Lung (tissue), 12 donors: ENCODE results near the gene ATP6V0B. TPM values are rescaled to one million over a fixed set of nuclear protein-coding genes. Genes with fewer than 3 reads are reported as not detected.

Experiments
- ATAC-seq: fragments of 200-7000 bp; cut with Tn5 transposase; one replicate; pipeline ENCODE4 v1.9.1; 2020; ENCODE audit warnings: moderate number of reproducible peaks; ENCODE audit not compliant: insufficient read depth, low FRiP score
- DNase-seq, 3 donors: peaks; one replicate each; pipeline ENCODE4 v3.0.0-alpha.2; 2013 to 2017
- H3K27ac ChIP-seq, 2 donors: one replicate each; pipeline ENCODE4 v1.5.1; 2013; ENCODE audit warnings: mild to moderate bottlenecking in 2 of 2, moderate library complexity in 2 of 2, control low read depth in 1 of 2, inconsistent platforms in 1 of 2, low read depth in 1 of 2, low read length in 1 of 2
- H3K27me3 ChIP-seq, 3 donors: one replicate each; pipeline ENCODE4 v1.5.1; 2013; ENCODE audit warnings: low read length in 2 of 3; ENCODE audit not compliant: control insufficient read depth in 3 of 3, insufficient read depth in 3 of 3
- H3K36me3 ChIP-seq, 4 donors: one replicate each; pipeline ENCODE4 v1.5.1; 2013; ENCODE audit warnings: low read length in 4 of 4, mild to moderate bottlenecking in 1 of 4, moderate library complexity in 1 of 4; ENCODE audit not compliant: control insufficient read depth in 4 of 4, insufficient read depth in 4 of 4
- H3K4me1 ChIP-seq, 5 donors: one replicate each; pipeline ENCODE4 v1.5.1; 2013; ENCODE audit warnings: low read length in 5 of 5, mild to moderate bottlenecking in 2 of 5, moderate library complexity in 1 of 5; ENCODE audit not compliant: control insufficient read depth in 5 of 5, insufficient read depth in 5 of 5
- H3K4me3 ChIP-seq: one replicate; pipeline ENCODE4 v1.5.1; 2013; ENCODE audit warnings: mild to moderate bottlenecking, control low read depth, moderate library complexity
- H3K9ac ChIP-seq, 2 donors: one replicate each; pipeline ENCODE4 v1.5.1; 2013; ENCODE audit warnings: low read length in 2 of 2, control low read depth in 1 of 2; ENCODE audit not compliant: insufficient read depth in 1 of 2
- H3K9me3 ChIP-seq, 4 donors: one replicate each; pipeline ENCODE4 v1.5.1; 2013; ENCODE audit warnings: low read length in 3 of 4, mild to moderate bottlenecking in 1 of 4, moderate library complexity in 1 of 4; ENCODE audit not compliant: control insufficient read depth in 4 of 4, insufficient read depth in 3 of 4
- WGBS, 2 donors: extraction: QIAGEN DNeasy Blood & Tissue Kit; methylation state at CpG; one replicate each; pipeline ENCODE4 v1.1.7; 2013; 5-methylcytosine and 5-hydroxymethylcytosine counted together
- polyA plus RNA-seq, 2 donors: library from polyadenylated mRNA; stranded (reverse); fragments of 200-250 nt; gene quantifications; one replicate each; pipeline ENCODE4 v1.2.1, GENCODE V29; 2013
- total RNA-seq, 2 donors: library from RNA; depleted of rRNA in 1 of 2; stranded (reverse); fragments of >200 nt in 1 of 2; gene quantifications; one replicate each; pipeline ENCODE4 v1.2.1, GENCODE V29; 2014 to 2021
- TF ChIP-seq, protein P1 (sequence below): IDR thresholded peaks from 2 replicates; pipeline ENCODE4 v1.5.1; 2012; ENCODE audit warnings: mild to moderate bottlenecking; ENCODE audit errors: control extremely low read depth, extremely low read depth
- donor health status: control.
- donor health status: control.
- donor health status: Bipolar disorder and iron deficiency.
- donor health status: healthy.
- donor health status: DM: yes; HTN: yes; CAD: no.

Gene ATP6V0B
- total and polyA plus RNA-seq, 4 donors = 71.2 to 484 (median 283) TPM

DNA sequence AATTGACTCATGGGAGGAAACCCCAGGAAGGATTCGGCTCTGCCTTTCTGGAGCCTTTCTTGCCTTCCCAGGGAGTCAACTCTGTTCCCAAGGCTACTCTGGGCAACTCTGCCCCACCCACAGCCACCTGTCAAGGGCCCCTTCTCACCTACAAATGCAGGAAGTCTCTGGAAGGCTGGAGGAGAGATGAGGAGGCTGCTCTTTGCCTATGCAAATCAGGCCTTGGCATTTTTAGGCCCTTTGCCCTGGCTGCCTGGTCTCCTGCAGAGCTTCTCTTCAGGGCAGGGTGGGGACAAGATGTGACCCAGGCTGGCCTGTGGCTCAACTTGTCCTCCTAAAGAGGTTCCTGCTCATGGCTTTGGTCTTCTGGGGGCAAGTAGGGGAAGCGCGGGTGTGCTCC, 51.1 kb downstream of the ATP6V0B start:
- H3K27ac ChIP-seq = no peak overlapping the region
- ATAC-seq (no peak), DNase-seq (no peak)
- H3K36me3 ChIP-seq = peaks cover 0 to 5% (median 2%) of the 10 kb centered on the region in 4 donors
- no peak overlapping the region for H3K9ac ChIP-seq
- H3K4me3 ChIP-seq = no peak overlapping the region
- H3K4me1 ChIP-seq = peaks cover 0 to 9% (median 7%) of the 10 kb centered on the region in 5 donors
- TF ChIP-seq, protein P1, sequence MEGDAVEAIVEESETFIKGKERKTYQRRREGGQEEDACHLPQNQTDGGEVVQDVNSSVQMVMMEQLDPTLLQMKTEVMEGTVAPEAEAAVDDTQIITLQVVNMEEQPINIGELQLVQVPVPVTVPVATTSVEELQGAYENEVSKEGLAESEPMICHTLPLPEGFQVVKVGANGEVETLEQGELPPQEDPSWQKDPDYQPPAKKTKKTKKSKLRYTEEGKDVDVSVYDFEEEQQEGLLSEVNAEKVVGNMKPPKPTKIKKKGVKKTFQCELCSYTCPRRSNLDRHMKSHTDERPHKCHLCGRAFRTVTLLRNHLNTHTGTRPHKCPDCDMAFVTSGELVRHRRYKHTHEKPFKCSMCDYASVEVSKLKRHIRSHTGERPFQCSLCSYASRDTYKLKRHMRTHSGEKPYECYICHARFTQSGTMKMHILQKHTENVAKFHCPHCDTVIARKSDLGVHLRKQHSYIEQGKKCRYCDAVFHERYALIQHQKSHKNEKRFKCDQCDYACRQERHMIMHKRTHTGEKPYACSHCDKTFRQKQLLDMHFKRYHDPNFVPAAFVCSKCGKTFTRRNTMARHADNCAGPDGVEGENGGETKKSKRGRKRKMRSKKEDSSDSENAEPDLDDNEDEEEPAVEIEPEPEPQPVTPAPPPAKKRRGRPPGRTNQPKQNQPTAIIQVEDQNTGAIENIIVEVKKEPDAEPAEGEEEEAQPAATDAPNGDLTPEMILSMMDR = no peak
- no peaks in the 10 kb centered on the region for H3K27me3 ChIP-seq
- H3K9me3 ChIP-seq = no peaks in the 10 kb centered on the region
- 76 to 86% methylated on average over 3 of the region's 3 CpGs for WGBS, 2 donors

DNA sequence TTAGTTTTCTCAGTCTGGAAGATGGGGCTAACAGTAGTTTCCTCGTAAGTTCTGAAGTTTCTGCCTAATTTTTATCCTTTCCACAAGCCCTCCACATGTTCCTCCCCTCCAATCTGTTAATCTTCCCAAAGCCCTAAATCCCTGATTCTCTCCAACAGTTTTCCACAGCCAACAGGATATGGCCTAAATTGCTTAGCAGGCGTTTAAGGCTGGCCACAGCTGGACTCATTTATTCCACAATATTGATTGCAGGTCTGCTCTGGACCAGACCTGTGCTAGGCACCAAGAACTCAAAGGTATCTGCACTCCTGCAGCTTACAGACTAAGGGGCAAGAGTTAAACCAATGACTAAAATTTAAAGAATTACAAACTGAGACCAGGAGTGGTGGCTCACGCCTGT, 52.6 kb downstream of the ATP6V0B start:
- Histone ChIP-seq H3K9ac (peak overlapping the region in 1 of 2 donors; percentile 11), H3K27me3 (no peaks in the 10 kb centered on the region), H3K4me1 (peaks cover 0 to 18% (median 12%) of the 10 kb centered on the region in 5 donors), H3K4me3 (no peak overlapping the region), H3K9me3 (no peaks in the 10 kb centered on the region), H3K36me3 (no peaks in the 10 kb centered on the region), H3K27ac (no peak overlapping the region)
- TF ChIP-seq, protein P1 = no peak
- ATAC-seq = no peak
- DNase-seq = no peak
- 87 to 93% methylated on average over 3 of the region's 3 CpGs for WGBS, 2 donors

Other genes starting within 250 kb of the ATP6V0B start
- gene ARTN, start 41.2 kb upstream of the ATP6V0B start, total RNA-seq = 1 to 10 TPM in 1 of 2 donors, under 1 TPM in 1; 0.23 to 2.7 TPM
- gene ARTN, start 41.2 kb upstream of the ATP6V0B start, polyA plus RNA-seq = 1 to 10 TPM in 1 of 2 donors, under 1 TPM in 1; 0.95 to 1.4 TPM
- gene IPO13, start 28.0 kb upstream of the ATP6V0B start, total RNA-seq = 10 to 100 TPM in 1 of 2 donors, 1 to 10 TPM in 1; 7.3 to 35.4 TPM
- 10 to 100 TPM; 16.6 to 18.1 TPM for gene IPO13, start 28.0 kb upstream of the ATP6V0B start, polyA plus RNA-seq
- 10 to 100 TPM; 17.1 to 25.5 TPM for gene DPH2, start 5.0 kb upstream of the ATP6V0B start, total RNA-seq
- gene DPH2, start 5.0 kb upstream of the ATP6V0B start, polyA plus RNA-seq = 10 to 100 TPM; 11.6 to 28.5 TPM
- 10 to 100 TPM; 13.6 to 40.9 TPM for gene B4GALT2, start 4.2 kb downstream of the ATP6V0B start, total RNA-seq
- 10 to 100 TPM; 28.9 to 32.2 TPM for gene B4GALT2, start 4.2 kb downstream of the ATP6V0B start, polyA plus RNA-seq
- 10 to 100 TPM in 1 of 2 donors, 1 to 10 TPM in 1; 9.9 to 20.1 TPM for gene CCDC24, start 16.6 kb downstream of the ATP6V0B start, total RNA-seq
- gene CCDC24, start 16.6 kb downstream of the ATP6V0B start, polyA plus RNA-seq = 10 to 100 TPM; 11.2 to 15.3 TPM
- gene SLC6A9, start 56.5 kb downstream of the ATP6V0B start, total RNA-seq = 10 to 100 TPM in 1 of 2 donors, 1 to 10 TPM in 1; 9.8 to 29.9 TPM
- 1 to 10 TPM; 8.7 to 8.9 TPM for gene SLC6A9, start 56.5 kb downstream of the ATP6V0B start, polyA plus RNA-seq
- gene KLF17, start 143.9 kb downstream of the ATP6V0B start, total RNA-seq = under 1 TPM in 1 of 2 donors, not detected in 1; 0.28 TPM
- gene KLF17, start 143.9 kb downstream of the ATP6V0B start, polyA plus RNA-seq = under 1 TPM; 0.14 to 0.21 TPM
- gene KLF18, start 166.7 kb downstream of the ATP6V0B start, total RNA-seq = not detected
- gene KLF18, start 166.7 kb downstream of the ATP6V0B start, polyA plus RNA-seq = not detected
- 10 to 100 TPM; 36.6 to 41.1 TPM for gene DMAP1, start 238.5 kb downstream of the ATP6V0B start, total RNA-seq
- 10 to 100 TPM; 26.5 to 33.6 TPM for gene DMAP1, start 238.5 kb downstream of the ATP6V0B start, polyA plus RNA-seq